Measurements from ENCODE around the gene NUFIP2. TPM values are rescaled to one million over a fixed set of nuclear protein-coding genes. Genes with fewer than 3 reads are reported as not detected.
A peak's percentile ranks its signal among the peaks of the same experiment; 100 is the strongest.
"Not testable (repeated sequence)": the region's sequence is repeated elsewhere in the genome, so short reads cannot be mapped to it uniquely, and the experiment has no call there.

The NUFIP2 gene, protein sequence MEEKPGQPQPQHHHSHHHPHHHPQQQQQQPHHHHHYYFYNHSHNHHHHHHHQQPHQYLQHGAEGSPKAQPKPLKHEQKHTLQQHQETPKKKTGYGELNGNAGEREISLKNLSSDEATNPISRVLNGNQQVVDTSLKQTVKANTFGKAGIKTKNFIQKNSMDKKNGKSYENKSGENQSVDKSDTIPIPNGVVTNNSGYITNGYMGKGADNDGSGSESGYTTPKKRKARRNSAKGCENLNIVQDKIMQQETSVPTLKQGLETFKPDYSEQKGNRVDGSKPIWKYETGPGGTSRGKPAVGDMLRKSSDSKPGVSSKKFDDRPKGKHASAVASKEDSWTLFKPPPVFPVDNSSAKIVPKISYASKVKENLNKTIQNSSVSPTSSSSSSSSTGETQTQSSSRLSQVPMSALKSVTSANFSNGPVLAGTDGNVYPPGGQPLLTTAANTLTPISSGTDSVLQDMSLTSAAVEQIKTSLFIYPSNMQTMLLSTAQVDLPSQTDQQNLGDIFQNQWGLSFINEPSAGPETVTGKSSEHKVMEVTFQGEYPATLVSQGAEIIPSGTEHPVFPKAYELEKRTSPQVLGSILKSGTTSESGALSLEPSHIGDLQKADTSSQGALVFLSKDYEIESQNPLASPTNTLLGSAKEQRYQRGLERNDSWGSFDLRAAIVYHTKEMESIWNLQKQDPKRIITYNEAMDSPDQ
- total RNA-seq: 10 to 100 TPM; 30.9 to 44.7 (median 41.4) TPM
- polyA plus RNA-seq: 9.7 TPM
- long read RNA-seq, donor 1, full-length matches to known transcripts: 3 of 22 reads
- long read RNA-seq, donor 1, partial matches to known transcripts: 1 of 22 reads
- long read RNA-seq, donor 1, other reads (novel, unspliced or antisense): 18 of 22 reads
- long read RNA-seq, donor 2, full-length matches to known transcripts: 1 of 6 reads
- long read RNA-seq, donor 2, partial matches to known transcripts: 0 of 6 reads
- long read RNA-seq, donor 2, other reads (novel, unspliced or antisense): 5 of 6 reads
- long read RNA-seq, donor 3, full-length matches to known transcripts: 4 of 30 reads
- long read RNA-seq, donor 3, partial matches to known transcripts: 0 of 30 reads
- long read RNA-seq, donor 3, other reads (novel, unspliced or antisense): 26 of 30 reads
- long read RNA-seq, donor 4, full-length matches to known transcripts: 3 of 7 reads
- long read RNA-seq, donor 4, partial matches to known transcripts: 0 of 7 reads
- long read RNA-seq, donor 4, other reads (novel, unspliced or antisense): 4 of 7 reads

DNA sequence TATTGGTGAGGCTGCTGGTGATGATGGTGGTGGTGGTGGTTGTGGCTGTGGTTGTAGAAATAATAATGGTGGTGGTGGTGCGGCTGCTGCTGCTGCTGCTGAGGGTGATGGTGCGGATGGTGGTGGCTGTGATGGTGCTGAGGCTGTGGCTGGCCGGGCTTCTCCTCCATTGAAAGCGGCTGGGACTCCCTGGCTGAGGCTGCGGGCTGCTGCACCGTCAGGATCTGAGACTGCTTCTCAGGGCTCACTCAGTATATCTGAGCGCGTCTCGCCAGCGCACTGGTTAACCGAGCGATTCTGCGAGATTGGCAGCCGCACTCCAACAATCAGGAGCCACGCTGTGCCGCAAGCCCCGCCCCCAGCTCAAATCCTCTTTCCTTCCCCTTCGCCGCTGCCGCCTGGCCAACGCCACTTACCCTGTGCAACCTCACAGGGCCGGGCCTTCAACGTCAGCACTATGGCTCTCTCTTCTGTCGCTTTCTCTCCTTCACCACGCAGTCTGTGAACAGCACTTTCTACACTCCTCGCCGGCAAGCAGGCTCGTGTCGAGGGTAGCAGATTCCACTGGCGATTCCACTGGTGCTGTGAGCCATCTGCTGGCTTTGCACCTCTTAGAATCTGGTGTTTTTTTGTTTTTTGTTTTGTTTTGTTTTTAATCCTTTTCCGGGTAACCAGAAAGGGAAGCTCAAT lies at the start of gene NUFIP2:
Gene NUFIP2, minus strand, starts transcription at position 259 of the 690 bp plus-strand sequence. Its CDS starts 89 bp downstream, at position 170.
- no peaks in the 10 kb centered on the region for H3K4me1 ChIP-seq (ENCODE audit: control insufficient read depth, insufficient read depth, low read length)
- intact Hi-C loops (cut with DNase I): loop anchor here in 1 of 4 donors (5.0 to 10.0 kb wide), 2 partner anchors 152 to 339 kb away; partner anchors contain the start of gene PHF12
- DNase-seq: peak; percentile 99 to 100 (median 100)
- peak within 1 kb of the TSS; percentile 91 for H3K4me3 ChIP-seq (ENCODE audit: low read length)
- peak; percentile 96 for ATAC-seq
- peak within 1 kb of the TSS; percentile 97 for H3K27ac ChIP-seq (ENCODE audit: low read length)
- H3K9me3 ChIP-seq (ENCODE audit: control insufficient read depth, low read length): no peaks in the 10 kb centered on the region
- WGBS: under 1% methylated on average over 31 of the region's 31 CpGs
- H3K27me3 ChIP-seq (ENCODE audit: control insufficient read depth, insufficient read depth): no peaks in the 10 kb centered on the region

- Histone ChIP-seq H3K4me3 (ENCODE audit: low read length) (no peak overlapping the region), H3K27me3 (ENCODE audit: control insufficient read depth, insufficient read depth) (no peaks in the 10 kb centered on the region), H3K4me1 (ENCODE audit: control insufficient read depth, insufficient read depth, low read length) (no peaks in the 10 kb centered on the region), H3K9me3 (ENCODE audit: control insufficient read depth, low read length) (no peaks in the 10 kb centered on the region), H3K27ac (ENCODE audit: low read length) (no peak overlapping the region)
- intact Hi-C loops (cut with DNase I): no loop called here
- WGBS: 76% methylated on average over 11 of the region's 11 CpGs
- DNase-seq: no peak
- ATAC-seq: no peak
Measured at GRCh38 chr17:29342158-29342765, 48.3 kb upstream of the NUFIP2 start.

DNA sequence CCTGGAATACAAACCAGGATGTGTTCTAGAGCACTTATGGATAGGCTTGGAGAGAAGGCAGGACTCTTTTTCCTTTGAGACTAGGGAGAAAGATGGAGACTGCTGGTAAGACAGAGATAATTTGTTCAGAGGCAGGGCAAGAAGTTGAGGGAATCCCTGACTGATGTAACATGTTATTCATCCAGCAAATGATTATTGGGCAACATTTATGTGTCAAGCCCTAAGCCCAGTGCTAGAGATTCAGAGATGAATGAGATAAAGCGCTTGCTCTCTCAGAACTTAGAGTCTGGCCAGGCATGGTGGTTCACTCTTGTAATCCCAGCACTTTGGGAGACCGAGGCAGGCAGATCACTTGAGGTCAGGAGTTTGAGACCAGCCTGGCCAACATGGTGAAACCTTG lies 47.8 kb upstream of the NUFIP2 start:
- intact Hi-C loops (cut with DNase I): no loop called here
- 88% methylated on average over 2 of the region's 2 CpGs for WGBS

DNA sequence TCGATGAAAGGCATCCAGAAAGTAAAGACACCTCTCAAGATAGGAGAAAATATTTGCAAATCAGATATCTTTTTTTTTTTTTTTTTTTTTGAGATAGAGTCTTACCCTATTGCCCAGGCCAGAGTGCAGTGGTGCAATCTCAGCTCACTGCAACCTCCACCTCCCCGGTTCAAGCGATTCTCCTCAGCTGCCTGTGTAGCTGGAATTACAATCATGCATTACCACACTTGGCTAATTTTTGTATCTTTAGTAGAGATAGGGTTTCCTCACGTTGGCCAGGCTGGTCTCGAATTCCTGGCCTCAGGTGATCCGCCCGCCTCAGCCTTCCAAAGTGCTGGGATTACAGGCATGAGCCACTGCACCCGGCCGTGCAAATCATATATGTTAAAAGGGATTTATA lies 45.1 kb upstream of the NUFIP2 start:
- H3K9me3 ChIP-seq (ENCODE audit: control insufficient read depth, low read length); H3K27ac ChIP-seq (ENCODE audit: low read length); H3K27me3 ChIP-seq (ENCODE audit: control insufficient read depth, insufficient read depth); DNase-seq; H3K4me1 ChIP-seq (ENCODE audit: control insufficient read depth, insufficient read depth, low read length); ATAC-seq; intact Hi-C loops (cut with DNase I); H3K4me3 ChIP-seq (ENCODE audit: low read length): not testable (repeated sequence)
- 79% methylated on average over 9 of the region's 9 CpGs for WGBS

More for the DNA sequence above, 47.8 kb upstream of the NUFIP2 start:
- no peak overlapping the region for H3K4me3 ChIP-seq (ENCODE audit: low read length)
- no peak overlapping the region for H3K27ac ChIP-seq (ENCODE audit: low read length)
- no peaks in the 10 kb centered on the region for H3K4me1 ChIP-seq (ENCODE audit: control insufficient read depth, insufficient read depth, low read length)
- no peak for ATAC-seq
- no peaks in the 10 kb centered on the region for H3K9me3 ChIP-seq (ENCODE audit: control insufficient read depth, low read length)
- H3K27me3 ChIP-seq (ENCODE audit: control insufficient read depth, insufficient read depth): no peaks in the 10 kb centered on the region
- no peak for DNase-seq

DNA sequence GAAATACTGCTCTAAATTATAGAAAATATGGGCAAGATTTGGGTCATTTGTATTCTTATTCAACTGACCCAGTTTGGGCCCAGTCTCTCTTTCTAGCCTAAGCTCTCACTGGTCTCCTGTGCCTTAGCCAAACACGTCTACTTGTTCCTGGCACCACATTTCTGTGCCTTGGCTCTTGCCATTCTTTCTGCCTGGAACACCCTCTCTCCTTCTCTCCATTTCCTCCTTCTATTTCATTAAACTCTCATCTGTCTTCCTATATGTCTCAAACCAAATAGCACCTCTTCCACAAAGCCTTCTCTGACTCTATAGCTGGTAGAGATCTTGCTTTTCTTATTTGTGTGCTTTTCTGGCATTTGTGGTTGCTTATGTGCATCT lies 37.7 kb upstream of the NUFIP2 start:
- no peak for ATAC-seq
- no peak for DNase-seq
- 38% methylated on average over 1 of the region's 1 CpG for WGBS
- no peaks in the 10 kb centered on the region for H3K27me3 ChIP-seq (ENCODE audit: control insufficient read depth, insufficient read depth)
- no peak overlapping the region for H3K4me3 ChIP-seq (ENCODE audit: low read length)
- intact Hi-C loops (cut with DNase I): no loop called here
- H3K4me1 ChIP-seq (ENCODE audit: control insufficient read depth, insufficient read depth, low read length): no peaks in the 10 kb centered on the region
- H3K27ac ChIP-seq (ENCODE audit: low read length): no peak overlapping the region
- H3K9me3 ChIP-seq (ENCODE audit: control insufficient read depth, low read length): no peaks in the 10 kb centered on the region

GRCh38 chr17:29331075-29331707 lies 37.2 kb upstream of the NUFIP2 start:
- intact Hi-C loops (cut with DNase I): no loop called here
- WGBS: 68% methylated on average over 3 of the region's 3 CpGs
- Histone ChIP-seq H3K27me3 (ENCODE audit: control insufficient read depth, insufficient read depth) (no peaks in the 10 kb centered on the region), H3K4me1 (ENCODE audit: control insufficient read depth, insufficient read depth, low read length) (no peaks in the 10 kb centered on the region), H3K4me3 (ENCODE audit: low read length) (no peak overlapping the region), H3K27ac (ENCODE audit: low read length) (no peak overlapping the region), H3K9me3 (ENCODE audit: control insufficient read depth, low read length) (no peaks in the 10 kb centered on the region)
- DNase-seq (no peak), ATAC-seq (no peak)

GRCh38 chr17:29327412-29327811 lies 33.5 kb upstream of the NUFIP2 start:
- Histone ChIP-seq H3K4me1 (ENCODE audit: control insufficient read depth, insufficient read depth, low read length) (no peaks in the 10 kb centered on the region), H3K27me3 (ENCODE audit: control insufficient read depth, insufficient read depth) (no peaks in the 10 kb centered on the region), H3K27ac (ENCODE audit: low read length) (no peak overlapping the region), H3K9me3 (ENCODE audit: control insufficient read depth, low read length) (no peaks in the 10 kb centered on the region), H3K4me3 (ENCODE audit: low read length) (no peak overlapping the region)
- DNase-seq (no peak), ATAC-seq (no peak)
- intact Hi-C loops (cut with DNase I): no loop called here
- WGBS: 58% methylated on average over 5 of the region's 5 CpGs

GRCh38 chr17:29326023-29326813 lies 32.3 kb upstream of the NUFIP2 start:
- WGBS: 87% methylated on average over 6 of the region's 6 CpGs
- H3K4me3 ChIP-seq (ENCODE audit: low read length): no peak overlapping the region
- intact Hi-C loops (cut with DNase I): no loop called here
- H3K9me3 ChIP-seq (ENCODE audit: control insufficient read depth, low read length): no peaks in the 10 kb centered on the region
- no peak for DNase-seq
- H3K4me1 ChIP-seq (ENCODE audit: control insufficient read depth, insufficient read depth, low read length): no peaks in the 10 kb centered on the region
- no peak overlapping the region for H3K27ac ChIP-seq (ENCODE audit: low read length)
- no peak for ATAC-seq
- H3K27me3 ChIP-seq (ENCODE audit: control insufficient read depth, insufficient read depth): no peaks in the 10 kb centered on the region

DNA sequence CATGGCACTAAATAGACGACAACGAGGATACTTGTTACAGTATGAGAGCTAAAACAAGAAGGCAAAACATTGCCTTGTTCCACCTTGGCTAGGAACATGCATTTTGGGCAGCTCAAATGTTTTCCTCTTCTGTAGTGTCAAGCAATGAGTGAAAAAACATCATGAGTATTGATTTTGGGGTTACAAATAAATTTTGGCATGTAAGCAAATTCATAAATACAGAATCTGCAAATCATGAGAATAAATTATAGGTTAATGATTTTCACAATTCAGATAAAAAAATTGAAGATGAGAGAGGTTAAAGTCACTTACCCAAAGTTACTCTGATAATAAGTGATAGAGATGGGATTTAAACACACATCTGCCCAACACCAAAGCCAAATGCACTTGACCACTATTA lies 28.4 kb upstream of the NUFIP2 start:
- WGBS: 79% methylated on average over 2 of the region's 2 CpGs
- ATAC-seq (no peak), DNase-seq (no peak)
- no peaks in the 10 kb centered on the region for H3K9me3 ChIP-seq (ENCODE audit: control insufficient read depth, low read length)
- H3K27ac ChIP-seq (ENCODE audit: low read length): no peak overlapping the region
- no peaks in the 10 kb centered on the region for H3K27me3 ChIP-seq (ENCODE audit: control insufficient read depth, insufficient read depth)
- no peak overlapping the region for H3K4me3 ChIP-seq (ENCODE audit: low read length)
- intact Hi-C loops (cut with DNase I): no loop called here
- H3K4me1 ChIP-seq (ENCODE audit: control insufficient read depth, insufficient read depth, low read length): no peaks in the 10 kb centered on the region

Measured in right cardiac atrium (tissue), 5 donors.